HEK293T (cell line): Measurements from ENCODE around the gene SKAP1.

Experiments used
- CTCF ChIA-PET: fragments of 350-600 bp; formaldehyde crosslinking; extraction: SDS; loops from one replicate; lab custom pipeline; 2021; ENCODE audit warnings: antibody characterized with exemption, inconsistent platforms; lab: Yijun Ruan, JAX
- POLR2A ChIA-PET: fragments of 350-600 bp; formaldehyde crosslinking; extraction: SDS; loops from one replicate; lab custom pipeline; 2020; ENCODE audit warnings: antibody characterized with exemption, inconsistent platforms; lab: Yijun Ruan, JAX
- DNase-seq: peaks from one replicate; pipeline ENCODE4 v3.0.0; 2012; ENCODE audit warnings: mixed read lengths; ENCODE audit errors: extremely low spot score
- ARNT ChIP-seq: fragments of 450-650 bp; IDR thresholded peaks from 2 replicates; pipeline ENCODE4 v1.6.1; 2017; ENCODE audit warnings: mild to moderate bottlenecking
- BHLHE40 ChIP-seq: fragments of 450-650 bp; IDR thresholded peaks from 2 replicates; pipeline ENCODE4 v1.6.1; 2016; ENCODE audit warnings: mild to moderate bottlenecking, moderate library complexity, borderline replicate concordance
- CTBP1 ChIP-seq: fragments of 450-650 bp; IDR thresholded peaks from 2 replicates; pipeline ENCODE4 v1.6.1; 2016; ENCODE audit warnings: borderline replicate concordance
- ELF4 ChIP-seq: fragments of 450-650 bp; IDR thresholded peaks from 2 replicates; pipeline ENCODE4 v1.6.1; 2017; ENCODE audit warnings: antibody characterized with exemption
- FOXA1 ChIP-seq: fragments of 450-650 bp; IDR thresholded peaks from 2 replicates; pipeline ENCODE4 v1.6.1; 2016; ENCODE audit warnings: mild to moderate bottlenecking
- FOXK2 ChIP-seq: fragments of 450-650 bp; IDR thresholded peaks from 2 replicates; pipeline ENCODE4 v1.6.1; 2016; ENCODE audit warnings: mild to moderate bottlenecking
- FOXM1 ChIP-seq: fragments of 450-650 bp; IDR thresholded peaks from 2 replicates; pipeline ENCODE4 v1.6.1; 2017; ENCODE audit warnings: mild to moderate bottlenecking, borderline replicate concordance
- HDGF ChIP-seq: fragments of 450-650 bp; IDR thresholded peaks from 2 replicates; pipeline ENCODE4 v1.6.1; 2017; ENCODE audit warnings: antibody characterized with exemption, borderline replicate concordance
- L3MBTL2 ChIP-seq: fragments of 450-650 bp; conservative IDR thresholded peaks from 2 replicates; pipeline ENCODE4 v1.6.1; 2016; ENCODE audit warnings: mild to moderate bottlenecking
- LEF1 ChIP-seq: fragments of 450-650 bp; IDR thresholded peaks from 2 replicates; pipeline ENCODE4 v1.6.1; 2017; ENCODE audit warnings: mild to moderate bottlenecking, borderline replicate concordance
- NFRKB ChIP-seq: fragments of 450-650 bp; IDR thresholded peaks from 2 replicates; pipeline ENCODE4 v1.6.1; 2016; ENCODE audit warnings: mild to moderate bottlenecking, moderate library complexity
- PKNOX1 ChIP-seq: fragments of 450-650 bp; IDR thresholded peaks from 2 replicates; pipeline ENCODE4 v1.6.1; 2016
- SP1 ChIP-seq: fragments of 450-650 bp; IDR thresholded peaks from 2 replicates; pipeline ENCODE4 v1.6.1; 2017
- SUZ12 ChIP-seq: fragments of 450-650 bp; IDR thresholded peaks from 2 replicates; pipeline ENCODE4 v1.6.1; 2016; ENCODE audit warnings: mild to moderate bottlenecking
- TARDBP ChIP-seq: fragments of 450-650 bp; IDR thresholded peaks from 2 replicates; pipeline ENCODE4 v1.6.1; 2016
- ZNF384 ChIP-seq: fragments of 450-650 bp; IDR thresholded peaks from 2 replicates; pipeline ENCODE4 v1.6.1; 2016

Gene SKAP1

GRCh38 chr17:48148854-48149786 is 280.9 kb downstream of the SKAP1 start:
- TF ChIP-seq ZNF384 (no peak), PKNOX1 (peak; percentile 46; the same call in 1 of the 2 replicates), FOXM1 (no peak), CTBP1 (0 out of 2 replicates have a peak, but pooled peaks have one; percentile 60), HDGF (no peak), ARNT (no peak; the same call in 1 of the 2 replicates), LEF1 (no peak)
- CTCF ChIA-PET = interaction anchor here (1.2 to 1.7 kb wide), 4 partner anchors 10 to 111 kb away, joined by 4 to 7 read pairs (median 5); no protein-coding TSS in a partner anchor
- DNase-seq = peak; percentile 76
- POLR2A ChIA-PET = interaction anchor here (0.7 to 0.8 kb wide), 2 partner anchors 49 to 100 kb away, joined by 3 to 4 read pairs; partner anchors contain the start of gene NFE2L1

GRCh38 chr17:48148029-48148770 is 281.8 kb downstream of the SKAP1 start:
- CTCF ChIA-PET = interaction anchor here (0.6 to 1.7 kb wide), 6 partner anchors 10 to 439 kb away, joined by 3 to 16 read pairs (median 4); no protein-coding TSS in a partner anchor
- POLR2A ChIA-PET = interaction anchor here (1.0 to 1.5 kb wide), 3 partner anchors 15 to 1266 kb away, joined by 3 to 5 read pairs (median 3); partner anchors contain the start of gene PHB1
- no peak for DNase-seq

GRCh38 chr17:48144976-48145798 is 284.8 kb downstream of the SKAP1 start:
- no peak for DNase-seq
- POLR2A ChIA-PET = no interaction called here
- CTCF ChIA-PET = interaction anchor here (0.5 to 0.6 kb wide), 2 partner anchors 21 to 30 kb away, joined by 3 read pairs; no protein-coding TSS in a partner anchor
- TF ChIP-seq FOXK2 = no peak
- peak; percentile 18; the same call in 1 of the 2 replicates for TF ChIP-seq PKNOX1
- peak; percentile 86 for TF ChIP-seq ZNF384
- TF ChIP-seq SP1 = no peak

More at GRCh38 chr17:48148029-48148770, 281.8 kb downstream of the SKAP1 start:
- TF ChIP-seq FOXK2 (no peak), SP1 (no peak), TARDBP (no peak), CTBP1 (no peak), L3MBTL2 (no peak), ELF4 (no peak), NFRKB (no peak), PKNOX1 (no peak), FOXM1 (no peak), ZNF384 (no peak), BHLHE40 (no peak), SUZ12 (no peak), FOXA1 (no peak), HDGF (no peak), ARNT (no peak), LEF1 (no peak)

- ChIA-PET POLR2A (no interaction called here), CTCF (interaction anchor here (0.6 kb wide), 1 partner anchor 119 kb away, joined by 3 read pairs; no protein-coding TSS in a partner anchor)
- TF ChIP-seq SP1 (no peak), SUZ12 (no peak), BHLHE40 (no peak), ELF4 (no peak), FOXA1 (no peak), ARNT (no peak), PKNOX1 (no peak), ZNF384 (no peak), TARDBP (no peak), FOXM1 (no peak), LEF1 (no peak), FOXK2 (no peak), L3MBTL2 (no peak), HDGF (no peak), NFRKB (no peak), CTBP1 (no peak)
- no peak for DNase-seq
Observed at GRCh38 chr17:48144231-48144630, 285.8 kb downstream of the SKAP1 start.
